Neuronal stem cell (in vitro differentiated cells): ENCODE results near the gene ACAA2.
A peak's percentile ranks its signal among the peaks of the same experiment; 100 is the strongest.

Experiments used
- DNase-seq: peaks from one replicate; pipeline ENCODE4 v3.0.0-alpha.2; 2013; ENCODE audit warnings: low spot score
- H2AFZ ChIP-seq: one replicate; pipeline ENCODE4 v1.6.1; 2013; ENCODE audit warnings: mild to moderate bottlenecking, low read length, inconsistent platforms
- H2AK5ac ChIP-seq: 2 replicates; pipeline ENCODE4 v1.6.1; 2013; ENCODE audit warnings: low read depth, mild to moderate bottlenecking, inconsistent platforms, low read length, moderate library complexity, mixed read lengths
- H2BK120ac ChIP-seq: 2 replicates; pipeline ENCODE4 v1.6.1; 2013; ENCODE audit warnings: low read depth, mild to moderate bottlenecking, inconsistent platforms, low read length, moderate library complexity, mixed read lengths
- H2BK12ac ChIP-seq: one replicate; pipeline ENCODE4 v1.6.1; 2013; ENCODE audit warnings: low read length, inconsistent platforms
- H2BK15ac ChIP-seq: 2 replicates; pipeline ENCODE4 v1.6.1; 2013; ENCODE audit warnings: mild to moderate bottlenecking, low read length, inconsistent platforms, mixed read lengths
- H2BK5ac ChIP-seq: one replicate; pipeline ENCODE4 v1.6.1; 2013; ENCODE audit warnings: inconsistent platforms, mild to moderate bottlenecking, low read length, moderate library complexity
- H3K14ac ChIP-seq: one replicate; pipeline ENCODE4 v1.6.1; 2013; ENCODE audit warnings: low read length, inconsistent platforms
- H3K18ac ChIP-seq: 2 replicates; pipeline ENCODE4 v1.6.1; 2013; ENCODE audit warnings: low read length, inconsistent platforms
- H3K23ac ChIP-seq: 2 replicates; pipeline ENCODE4 v1.6.1; 2013; ENCODE audit warnings: low read depth, mild to moderate bottlenecking, mixed read lengths, low read length, inconsistent platforms; ENCODE audit not compliant: poor library complexity
- H3K27ac ChIP-seq: replicated peaks from 3 replicates; pipeline ENCODE4 v1.5.1; 2013; ENCODE audit warnings: low read length, inconsistent platforms
- H3K27me3 ChIP-seq, 3 experiments: 2 replicates each; pipeline ENCODE4 v1.6.1; 2013; ENCODE audit warnings: low read length in 3 of 3, mild to moderate bottlenecking in 2 of 3, inconsistent platforms in 1 of 3, low read depth in 1 of 3, mixed read lengths in 1 of 3, moderate library complexity in 1 of 3; ENCODE audit not compliant: control insufficient read depth in 3 of 3, insufficient read depth in 3 of 3
- H3K36me3 ChIP-seq, 2 donors: replicated peaks in 1 of 2; 2 replicates each; pipeline ENCODE4 v1.6.1; 2013; ENCODE audit warnings: low read length in 2 of 2; ENCODE audit not compliant: control insufficient read depth in 2 of 2, insufficient read depth in 2 of 2
- H3K4ac ChIP-seq: 2 replicates; pipeline ENCODE4 v1.6.1; 2013; ENCODE audit warnings: inconsistent platforms, mild to moderate bottlenecking, low read length, moderate library complexity
- H3K4me1 ChIP-seq, 2 donors: 1 replicate in 1 of 2; 2 replicates in 1 of 2; pipeline ENCODE4 v1.6.1; 2013; ENCODE audit warnings: low read length in 2 of 2, low read depth in 1 of 2; ENCODE audit not compliant: control insufficient read depth in 2 of 2, insufficient read depth in 1 of 2
- H3K4me2 ChIP-seq: one replicate; pipeline ENCODE4 v1.6.1; 2013; ENCODE audit warnings: mild to moderate bottlenecking, low read length, inconsistent platforms; ENCODE audit not compliant: insufficient read depth, poor library complexity, severe bottlenecking
- H3K4me3 ChIP-seq, 2 donors: 2 replicates each; pipeline ENCODE4 v1.5.1; 2013; ENCODE audit warnings: low read length in 2 of 2, mild to moderate bottlenecking in 2 of 2, inconsistent platforms in 1 of 2, moderate library complexity in 1 of 2
- H3K79me1 ChIP-seq: one replicate; pipeline ENCODE4 v1.6.1; 2013; ENCODE audit warnings: low read depth, mild to moderate bottlenecking, inconsistent platforms, low read length, moderate library complexity
- H3K9ac ChIP-seq: one replicate; pipeline ENCODE4 v1.6.1; 2013; ENCODE audit warnings: mild to moderate bottlenecking, low read depth, low read length, inconsistent platforms; ENCODE audit not compliant: poor library complexity
- H3K9me3 ChIP-seq, 2 donors: replicated peaks in 1 of 2; 2 replicates each; pipeline versions ENCODE3 to v1.6.1; 2013; ENCODE audit warnings: low read length in 2 of 2, mild to moderate bottlenecking in 2 of 2, inconsistent platforms in 1 of 2, low read depth in 1 of 2, mixed read lengths in 1 of 2, moderate library complexity in 1 of 2; ENCODE audit not compliant: control insufficient read depth in 2 of 2, insufficient read depth in 1 of 2
- H4K8ac ChIP-seq: one replicate; pipeline ENCODE4 v1.6.1; 2013; ENCODE audit warnings: low read depth, mild to moderate bottlenecking, inconsistent platforms, low read length, moderate library complexity
- H4K91ac ChIP-seq: one replicate; pipeline ENCODE4 v1.6.1; 2013; ENCODE audit warnings: low read length, low read depth, mild to moderate bottlenecking, inconsistent platforms; ENCODE audit not compliant: poor library complexity
- WGBS, 2 donors: extraction: QIAGEN DNeasy Blood & Tissue Kit; methylation state at CpG; one replicate each; pipeline ENCODE4 v1.1.7; 2013; ENCODE audit warnings: missing lambda C conversion rate in 2 of 2, mixed read lengths in 1 of 2; ENCODE audit not compliant: insufficient read length in 2 of 2, insufficient replicate concordance in 1 of 2; ENCODE audit errors: extremely low coverage in 2 of 2; 5-methylcytosine and 5-hydroxymethylcytosine counted together

ACAA2 gene

GRCh38 chr18:49859021-49859359 is 45.7 kb upstream of the ACAA2 start:
- Histone ChIP-seq H3K4me2 (no peak overlapping the region), H3K27me3 (peaks cover 0 to 60% (median 0%) of the 10 kb centered on the region in 3 experiments), H3K79me1 (no peaks in the 10 kb centered on the region), H3K4me3 (no peak overlapping the region), H2BK12ac (no peak overlapping the region), H3K4me1 (peaks cover 2 to 6% of the 10 kb centered on the region in 2 donors), H3K4ac (no peak overlapping the region), H3K9ac (no peak overlapping the region), H2AFZ (no peak overlapping the region), H2BK5ac (no peak overlapping the region), H2AK5ac (no peak overlapping the region), H4K91ac (no peak overlapping the region), H3K36me3 (no peaks in the 10 kb centered on the region), H3K23ac (no peak overlapping the region), H3K9me3 (no peaks in the 10 kb centered on the region), H2BK15ac (no peak overlapping the region), H3K27ac (no peak overlapping the region), H4K8ac (no peak overlapping the region), H3K14ac (no peak overlapping the region), H3K18ac (no peak overlapping the region), H2BK120ac (no peak overlapping the region)
- WGBS, 2 donors, result no CpG with 5 or more reads among the region's 6 CpGs
- DNase-seq, result no peak

GRCh38 chr18:49858309-49859020 is 45.1 kb upstream of the ACAA2 start:
- Histone ChIP-seq H3K23ac (no peak overlapping the region), H2AFZ (peak overlapping the region; percentile 69), H3K27me3 (peaks cover 0 to 57% (median 0%) of the 10 kb centered on the region in 3 experiments), H3K9me3 (no peaks in the 10 kb centered on the region), H3K79me1 (no peaks in the 10 kb centered on the region), H2AK5ac (peak overlapping the region; percentile 32), H3K4me3 (no peak overlapping the region), H3K4me1 (peaks cover 2 to 6% of the 10 kb centered on the region in 2 donors), H3K4me2 (no peak overlapping the region), H2BK120ac (no peak overlapping the region), H3K4ac (no peak overlapping the region), H3K18ac (peak overlapping the region; percentile 62), H2BK5ac (no peak overlapping the region), H3K14ac (no peak overlapping the region), H2BK15ac (no peak overlapping the region), H4K91ac (no peak overlapping the region), H3K36me3 (no peaks in the 10 kb centered on the region), H3K9ac (no peak overlapping the region), H3K27ac (no peak overlapping the region), H4K8ac (no peak overlapping the region), H2BK12ac (no peak overlapping the region)
- DNase-seq, result peak; percentile 70
- no CpG with 5 or more reads among the region's 11 CpGs for WGBS, 2 donors

GRCh38 chr18:49857708-49858107 is 44.4 kb upstream of the ACAA2 start:
- Histone ChIP-seq H3K4me1 (peaks cover 2 to 6% of the 10 kb centered on the region in 2 donors), H4K91ac (no peak overlapping the region), H2BK5ac (no peak overlapping the region), H3K27ac (no peak overlapping the region), H4K8ac (no peak overlapping the region), H2BK12ac (no peak overlapping the region), H3K9me3 (no peaks in the 10 kb centered on the region), H2AK5ac (peak overlapping the region; percentile 32), H2BK120ac (no peak overlapping the region), H3K27me3 (peaks cover 0 to 60% (median 0%) of the 10 kb centered on the region in 3 experiments), H2BK15ac (peak overlapping the region; percentile 28), H3K18ac (peak overlapping the region; percentile 8), H3K79me1 (no peaks in the 10 kb centered on the region), H3K4me3 (no peak overlapping the region), H2AFZ (no peak overlapping the region), H3K36me3 (no peaks in the 10 kb centered on the region), H3K4ac (no peak overlapping the region), H3K9ac (no peak overlapping the region), H3K14ac (peak overlapping the region; percentile 59), H3K4me2 (no peak overlapping the region), H3K23ac (no peak overlapping the region)
- no peak for DNase-seq
- no CpG with 5 or more reads among the region's 3 CpGs for WGBS, 2 donors

GRCh38 chr18:49856496-49856895 is 43.2 kb upstream of the ACAA2 start:
- no peak for DNase-seq
- no CpG with 5 or more reads among the region's 6 CpGs for WGBS, 2 donors

More at GRCh38 chr18:49856496-49856895, 43.2 kb upstream of the ACAA2 start:
- Histone ChIP-seq H3K79me1 (no peaks in the 10 kb centered on the region), H2AK5ac (no peak overlapping the region), H2BK120ac (no peak overlapping the region), H4K8ac (no peak overlapping the region), H3K9ac (no peak overlapping the region), H3K27me3 (peaks cover 0 to 64% (median 0%) of the 10 kb centered on the region in 3 experiments), H3K14ac (no peak overlapping the region), H3K18ac (no peak overlapping the region), H2AFZ (no peak overlapping the region), H3K9me3 (no peaks in the 10 kb centered on the region), H3K4ac (no peak overlapping the region), H4K91ac (no peak overlapping the region), H3K36me3 (no peaks in the 10 kb centered on the region), H3K23ac (no peak overlapping the region), H3K4me3 (no peak overlapping the region), H2BK5ac (no peak overlapping the region), H2BK12ac (no peak overlapping the region), H3K27ac (no peak overlapping the region), H3K4me1 (peaks cover 2 to 6% of the 10 kb centered on the region in 2 donors), H2BK15ac (no peak overlapping the region), H3K4me2 (no peak overlapping the region)
